Spleen (tissue), 11 donors: Measurements from ENCODE around the gene EYA2. TPM values are rescaled to one million over a fixed set of nuclear protein-coding genes. Genes with fewer than 3 reads are reported as not detected.

ENCODE experiments used
- DNase-seq: peaks from one replicate; pipeline ENCODE4 v3.0.0-alpha.2; 2020
- H3K27ac ChIP-seq, 8 donors: fragments of 200-600 bp; sonication (generic) in 7 of 8; 1 replicate in 4 of 8; 2 replicates in 4 of 8; pipeline versions ENCODE4 v1.5.0 to v1.8.0; 2016 to 2021; ENCODE audit warnings: inconsistent platforms in 4 of 8, mild to moderate bottlenecking in 4 of 8, moderate library complexity in 1 of 8
- H3K27me3 ChIP-seq, 7 donors: fragments of 200-600 bp; sonication (generic) in 6 of 7; replicated peaks in 1 of 7; 1 replicate in 4 of 7; 2 replicates in 3 of 7; pipeline versions ENCODE4 v1.5.0 to v1.8.0; 2016 to 2021; ENCODE audit warnings: inconsistent platforms in 3 of 7, mild to moderate bottlenecking in 1 of 7
- H3K36me3 ChIP-seq, 6 donors: fragments of 200-600 bp; sonication (generic) in 5 of 6; 1 replicate in 4 of 6; 2 replicates in 2 of 6; pipeline versions ENCODE4 v1.5.0 to v1.8.0; 2016 to 2021; ENCODE audit warnings: inconsistent platforms in 2 of 6
- H3K4me1 ChIP-seq, 6 donors: fragments of 200-600 bp; sonication (generic) in 5 of 6; 1 replicate in 3 of 6; 2 replicates in 3 of 6; pipeline versions ENCODE4 v1.5.0 to v1.8.0; 2016 to 2021; ENCODE audit warnings: inconsistent platforms in 3 of 6
- H3K4me3 ChIP-seq, 8 donors: fragments of 200-600 bp; sonication (generic) in 7 of 8; 1 replicate in 4 of 8; 2 replicates in 4 of 8; pipeline versions ENCODE4 v1.5.0 to v1.8.0; 2016 to 2021; ENCODE audit warnings: inconsistent platforms in 4 of 8, mild to moderate bottlenecking in 4 of 8, moderate library complexity in 2 of 8
- H3K9me3 ChIP-seq, 8 donors: fragments of 200-600 bp; sonication (generic) in 7 of 8; 1 replicate in 4 of 8; 2 replicates in 4 of 8; pipeline versions ENCODE4 v1.5.0 to v1.8.0; 2016 to 2021; ENCODE audit warnings: inconsistent platforms in 4 of 8
- POLR2A ChIP-seq, 3 donors: fragments of 450-650 bp; IDR thresholded peaks; one replicate each; pipeline ENCODE4 v1.5.1; 2017; ENCODE audit warnings: antibody characterized with exemption in 3 of 3, mild to moderate bottlenecking in 1 of 3
- POLR2AphosphoS5 ChIP-seq, 3 donors: sonication (generic); formaldehyde crosslinking; IDR thresholded peaks; one replicate each; pipeline ENCODE4 v1.5.1; 2017; ENCODE audit warnings: antibody characterized with exemption in 3 of 3
- WGBS, 5 donors: extraction: QIAGEN DNeasy Blood & Tissue Kit in 3 of 5; methylation state at CpG; one replicate each; pipeline versions ENCODE4 v1.1.5 to v1.1.7; 2013 to 2018; 5-methylcytosine and 5-hydroxymethylcytosine counted together
- intact Hi-C: fragments of 100-400 bp; cut with DNase I; formaldehyde crosslinking; loops from one replicate; pipeline ENCODE4 v1.15.0; 2023; ENCODE audit warnings: low total_unique reads
- polyA plus RNA-seq, 3 donors: library from polyadenylated mRNA; stranded (reverse); fragments of 200-250 nt; gene quantifications; one replicate each; pipeline ENCODE4 v1.2.1, GENCODE V29; 2013
- total RNA-seq, 7 donors: library from RNA; depleted of rRNA in 3 of 7; stranded (reverse); fragments of >200 nt in 3 of 7; fragmentation: NEBNext Ultra II Directional in 4 of 7; extraction: Animal tissue kit (Norgen Biotek cat#: 25700) in 4 of 7; gene quantifications; one replicate each; pipeline versions ENCODE4 v1.1.0 to v1.2.1, GENCODE V29; 2016 to 2021
- TF ChIP-seq, protein P1 (sequence below), 11 experiments: fragments of 200-600 bp in 7 of 11; fragments of 450-650 bp in 4 of 11; sonication (generic) in 4 of 11; IDR thresholded peaks in 8 of 11; conservative IDR thresholded peaks in 3 of 11; 1 replicate in 7 of 11; 2 replicates in 4 of 11; pipeline versions ENCODE4 v1.4.0 to v1.8.0; 2016 to 2021; ENCODE audit warnings: antibody characterized with exemption in 11 of 11, inconsistent platforms in 4 of 11, mild to moderate bottlenecking in 1 of 11
- donor health status: healthy with polysubstance abuse.
- donor health status: DM: no; HTN: no; CAD: no; lungs with moderate emphysema.
- donor health status: DM: no; HTN: no; CAD: no.
- donor health status: Bipolar disorder and iron deficiency.
- donor health status: healthy.
- donor health status: DM: no; HTN: no; CAD: no.
- donor health status: DM: yes; HTN: yes; CAD: no.

The EYA2 gene
- total and polyA plus RNA-seq, 10 donors: 0.26 to 0.76 (median 0.51) TPM; not detected in 1

DNA sequence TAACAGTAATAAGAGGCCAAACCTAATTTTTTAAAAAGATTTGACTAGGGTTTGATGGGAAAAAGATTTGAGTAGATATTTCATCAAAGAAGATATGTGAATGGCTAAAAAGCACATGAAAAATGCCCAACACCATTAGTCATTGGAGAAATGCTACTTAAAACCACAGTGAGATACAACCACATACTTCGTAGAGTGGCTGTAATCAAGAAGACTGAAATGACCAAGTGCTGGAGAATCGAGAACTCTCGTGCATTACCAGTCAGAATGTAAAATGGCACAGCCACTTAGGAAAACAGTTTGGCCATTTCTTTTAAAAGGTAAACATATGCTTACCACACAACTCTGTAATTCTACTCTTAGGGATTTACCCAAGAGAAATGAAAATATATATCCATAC is 175.5 kb downstream of the EYA2 start:
- Histone ChIP-seq H3K27ac (no peak overlapping the region), H3K27me3 (peaks cover 0 to 13% (median 0%) of the 10 kb centered on the region in 7 donors), H3K4me1 (no peaks in the 10 kb centered on the region), H3K36me3 (no peaks in the 10 kb centered on the region), H3K9me3 (peaks cover 0 to 37% (median 29%) of the 10 kb centered on the region in 8 donors), H3K4me3 (no peak overlapping the region)
- 77 to 93% (median 85%) methylated on average over 3 of the region's 3 CpGs for WGBS, 5 donors
- no peak for DNase-seq
- intact Hi-C loops: no loop called here
- TF ChIP-seq POLR2A (IDR thresholded peaks at IDR 0.05): no peak
- TF ChIP-seq POLR2AphosphoS5 (IDR thresholded peaks at IDR 0.05): no peak
- TF ChIP-seq, protein P1, sequence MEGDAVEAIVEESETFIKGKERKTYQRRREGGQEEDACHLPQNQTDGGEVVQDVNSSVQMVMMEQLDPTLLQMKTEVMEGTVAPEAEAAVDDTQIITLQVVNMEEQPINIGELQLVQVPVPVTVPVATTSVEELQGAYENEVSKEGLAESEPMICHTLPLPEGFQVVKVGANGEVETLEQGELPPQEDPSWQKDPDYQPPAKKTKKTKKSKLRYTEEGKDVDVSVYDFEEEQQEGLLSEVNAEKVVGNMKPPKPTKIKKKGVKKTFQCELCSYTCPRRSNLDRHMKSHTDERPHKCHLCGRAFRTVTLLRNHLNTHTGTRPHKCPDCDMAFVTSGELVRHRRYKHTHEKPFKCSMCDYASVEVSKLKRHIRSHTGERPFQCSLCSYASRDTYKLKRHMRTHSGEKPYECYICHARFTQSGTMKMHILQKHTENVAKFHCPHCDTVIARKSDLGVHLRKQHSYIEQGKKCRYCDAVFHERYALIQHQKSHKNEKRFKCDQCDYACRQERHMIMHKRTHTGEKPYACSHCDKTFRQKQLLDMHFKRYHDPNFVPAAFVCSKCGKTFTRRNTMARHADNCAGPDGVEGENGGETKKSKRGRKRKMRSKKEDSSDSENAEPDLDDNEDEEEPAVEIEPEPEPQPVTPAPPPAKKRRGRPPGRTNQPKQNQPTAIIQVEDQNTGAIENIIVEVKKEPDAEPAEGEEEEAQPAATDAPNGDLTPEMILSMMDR (IDR thresholded peaks at IDR 0.05 in 8 of 11, conservative IDR thresholded peaks at IDR 0.05 in 3 of 11): no peak

GRCh38 chr20:47071646-47072185 is 177.1 kb downstream of the EYA2 start:
- Histone ChIP-seq H3K4me1 (no peaks in the 10 kb centered on the region), H3K27ac (no peak overlapping the region), H3K9me3 (peaks cover 0 to 40% (median 37%) of the 10 kb centered on the region in 8 donors), H3K4me3 (no peak overlapping the region), H3K27me3 (peaks cover 0 to 13% (median 0%) of the 10 kb centered on the region in 7 donors), H3K36me3 (no peaks in the 10 kb centered on the region)
- WGBS, 5 donors: 85 to 91% (median 87%) methylated on average over 9 to 10 of the region's 10 CpGs
- DNase-seq: no peak
- intact Hi-C loops: no loop called here
- no peak for TF ChIP-seq POLR2AphosphoS5 (IDR thresholded peaks at IDR 0.05)
- TF ChIP-seq, protein P1 (IDR thresholded peaks at IDR 0.05 in 8 of 11, conservative IDR thresholded peaks at IDR 0.05 in 3 of 11): no peak
- TF ChIP-seq POLR2A (IDR thresholded peaks at IDR 0.05): no peak

DNA sequence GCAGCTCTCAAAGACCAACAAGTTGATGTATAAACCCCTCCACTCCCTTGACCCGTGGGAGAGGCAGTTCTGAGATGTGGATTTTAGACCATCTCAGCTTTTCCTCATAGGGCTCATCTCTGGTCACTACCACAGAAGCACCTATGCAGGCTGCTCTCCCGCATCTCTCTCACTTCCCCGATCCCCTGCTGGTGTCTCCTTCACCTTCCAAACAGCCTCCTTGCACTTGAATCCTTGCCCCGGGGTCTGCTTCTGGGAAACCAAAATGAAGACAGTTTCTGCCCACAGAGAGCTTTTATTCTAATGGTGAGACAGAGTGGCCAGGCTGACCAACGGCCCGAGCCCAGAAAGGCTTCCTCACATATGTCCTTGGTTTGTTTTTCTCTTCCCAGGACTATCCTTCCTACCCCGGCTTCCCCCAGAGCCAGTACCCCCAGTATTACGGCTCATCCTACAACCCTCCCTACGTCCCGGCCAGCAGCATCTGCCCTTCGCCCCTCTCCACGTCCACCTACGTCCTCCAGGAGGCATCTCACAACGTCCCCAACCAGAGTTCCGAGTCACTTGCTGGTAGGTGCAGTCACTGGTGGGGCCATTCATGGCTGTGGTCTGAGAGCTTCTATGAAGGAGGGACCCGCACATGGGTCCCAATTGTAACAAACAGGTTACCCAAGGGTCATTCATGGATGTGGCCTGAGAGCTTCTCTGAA is 179.3 kb downstream of the EYA2 start:
- H3K27ac ChIP-seq: no peak overlapping the region
- TF ChIP-seq, protein P1 (IDR thresholded peaks at IDR 0.05 in 8 of 11, conservative IDR thresholded peaks at IDR 0.05 in 3 of 11): no peak
- H3K4me3 ChIP-seq: no peak overlapping the region
- 87 to 91% (median 88%) methylated on average over 16 of the region's 16 CpGs for WGBS, 5 donors
- intact Hi-C loops: no loop called here
- no peaks in the 10 kb centered on the region for H3K36me3 ChIP-seq
- H3K27me3 ChIP-seq: peaks cover 0 to 13% (median 0%) of the 10 kb centered on the region in 7 donors
- H3K4me1 ChIP-seq: no peaks in the 10 kb centered on the region
- H3K9me3 ChIP-seq: peaks cover 0 to 22% (median 19%) of the 10 kb centered on the region in 8 donors
- no peak for DNase-seq

DNA sequence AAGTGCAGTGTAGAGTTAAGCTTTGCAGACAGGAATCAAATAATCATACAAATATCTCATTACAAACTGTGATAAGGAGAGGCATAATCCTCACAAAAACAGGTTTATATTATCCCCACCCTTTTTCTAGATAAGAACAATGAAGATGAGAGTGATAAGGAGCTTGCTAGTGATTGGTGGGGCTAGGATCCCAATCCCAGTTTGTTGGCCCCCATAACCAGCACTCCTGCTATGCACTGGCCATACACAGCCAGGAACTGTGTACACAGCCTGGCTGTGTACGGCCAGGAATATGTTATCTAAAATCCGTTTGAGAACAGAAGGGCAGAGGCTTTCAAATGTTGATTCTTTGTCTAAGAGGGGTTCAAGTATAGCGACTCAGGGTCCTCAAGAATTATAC is 180.6 kb downstream of the EYA2 start:
- H3K36me3 ChIP-seq: no peaks in the 10 kb centered on the region
- intact Hi-C loops: no loop called here
- H3K9me3 ChIP-seq: peaks cover 0 to 23% (median 16%) of the 10 kb centered on the region in 8 donors
- no peak overlapping the region for H3K27ac ChIP-seq
- DNase-seq: no peak
- H3K27me3 ChIP-seq: peaks cover 0 to 22% (median 0%) of the 10 kb centered on the region in 7 donors
- no peak overlapping the region for H3K4me3 ChIP-seq
- WGBS, 5 donors: 79 to 86% (median 81%) methylated on average over 3 of the region's 3 CpGs
- no peaks in the 10 kb centered on the region for H3K4me1 ChIP-seq
- no peak for TF ChIP-seq POLR2A (IDR thresholded peaks at IDR 0.05)
